ENCODE results near the gene PWWP2B.

- TF ChIP-seq CTCF (IDR thresholded peaks at IDR 0.05) (no peak), POLR2A (IDR thresholded peaks at IDR 0.05) (no peak)
Observed at GRCh38 chr10:132425029-132425756, 28.2 kb downstream of the PWWP2B start.
